HG03159 (cell line): ENCODE measurements around the gene SV2B.

ENCODE experiments used
- ATAC-seq: cut with Tn5 transposase; IDR thresholded peaks from one replicate; pipeline ENCODE4 v1.9.1; 2021; ENCODE audit warnings: mild to moderate bottlenecking, moderate library complexity; ENCODE audit not compliant: unreplicated experiment

SV2B gene

GRCh38 chr15:91135201-91136130 lies 35.4 kb downstream of the SV2B start:
- ATAC-seq = peak; percentile 79

- no peak for ATAC-seq
These were observed 36.4 kb downstream of the SV2B start for GRCh38 chr15:91136386-91136923.

GRCh38 chr15:91140601-91141000 lies 40.5 kb downstream of the SV2B start:
- ATAC-seq = no peak

GRCh38 chr15:91141097-91141496 lies 41.0 kb downstream of the SV2B start:
- ATAC-seq = no peak

- ATAC-seq = no peak
These were observed 42.2 kb downstream of the SV2B start for GRCh38 chr15:91142106-91142744.

GRCh38 chr15:91142946-91143345 lies 42.9 kb downstream of the SV2B start:
- ATAC-seq = no peak

GRCh38 chr15:91146728-91147127 lies 46.7 kb downstream of the SV2B start:
- no peak for ATAC-seq

- no peak for ATAC-seq
These were observed 48.2 kb downstream of the SV2B start for GRCh38 chr15:91148243-91148642.

GRCh38 chr15:91150502-91151160 lies 50.6 kb downstream of the SV2B start:
- ATAC-seq = no peak

- no peak for ATAC-seq
These were observed 51.9 kb downstream of the SV2B start for GRCh38 chr15:91151781-91152563.

GRCh38 chr15:91152896-91153581 lies 53.0 kb downstream of the SV2B start:
- no peak for ATAC-seq

- no peak for ATAC-seq
These were observed 53.9 kb downstream of the SV2B start for GRCh38 chr15:91153954-91154353.

GRCh38 chr15:91156175-91156726 lies 56.2 kb downstream of the SV2B start:
- ATAC-seq = no peak

- no peak for ATAC-seq
These were observed 58.6 kb downstream of the SV2B start for GRCh38 chr15:91158415-91159394.

GRCh38 chr15:91165850-91166249 lies 65.8 kb downstream of the SV2B start:
- ATAC-seq = no peak

GRCh38 chr15:91168457-91168856 lies 68.4 kb downstream of the SV2B start:
- ATAC-seq = no peak

- no peak for ATAC-seq
These were observed 71.3 kb downstream of the SV2B start for GRCh38 chr15:91171334-91171733.

GRCh38 chr15:91182101-91182500 lies 82.0 kb downstream of the SV2B start:
- ATAC-seq = no peak

GRCh38 chr15:91183596-91183995 lies 83.5 kb downstream of the SV2B start:
- ATAC-seq = no peak
